ENCODE measurements around the gene GALNTL6. TPM values are rescaled to one million over a fixed set of nuclear protein-coding genes. Genes with fewer than 3 reads are reported as not detected.

GALNTL6 gene
- total RNA-seq, 1 experiment from 2014 or later: not detected

DNA sequence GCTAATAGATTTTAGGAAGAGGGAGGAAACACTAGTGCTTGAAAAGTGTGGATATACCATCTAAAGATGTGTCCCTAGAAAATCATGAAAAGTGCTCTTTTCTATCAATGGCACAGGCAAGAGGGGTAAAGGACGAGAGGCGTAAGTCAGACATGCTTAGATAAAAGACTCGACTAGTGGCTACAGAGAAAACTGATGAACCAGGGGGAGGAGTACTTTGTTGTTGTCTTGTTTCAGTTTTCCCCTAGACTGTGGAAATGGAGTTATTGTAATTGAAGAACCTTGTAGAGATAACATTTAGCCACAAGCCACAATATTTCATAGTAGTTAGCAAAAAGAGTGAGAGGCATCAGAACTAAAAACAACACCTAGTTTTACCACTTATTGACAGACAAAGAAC lies 21.4 kb downstream of the GALNTL6 start:
- POLR2A ChIA-PET: no interaction called here
- no peaks in the 10 kb centered on the region for H3K4me1 Mint-ChIP-seq (ENCODE audit: insufficient read depth, unreplicated experiment)
- no TSS peak for BruUV-seq (replicated peaks)

DNA sequence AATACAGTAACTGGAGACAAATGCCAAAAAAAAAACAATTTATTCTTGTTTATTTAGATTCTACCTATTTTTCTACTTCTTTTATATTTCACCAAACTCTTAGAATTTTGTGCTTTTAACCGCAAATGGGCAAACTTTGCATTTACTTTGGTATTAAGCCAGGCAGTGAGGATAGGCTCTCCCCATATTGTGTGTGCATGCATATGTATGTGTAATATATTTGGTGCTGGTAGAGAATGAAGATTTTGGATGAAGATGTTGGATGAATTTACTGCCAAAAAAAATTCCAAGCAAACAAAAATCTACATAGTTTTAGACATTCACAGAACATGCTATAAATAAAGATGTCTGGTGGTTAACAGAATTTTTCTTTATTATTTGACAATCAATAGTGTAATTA lies 30.3 kb downstream of the GALNTL6 start:
- TF ChIP-seq, protein P1, sequence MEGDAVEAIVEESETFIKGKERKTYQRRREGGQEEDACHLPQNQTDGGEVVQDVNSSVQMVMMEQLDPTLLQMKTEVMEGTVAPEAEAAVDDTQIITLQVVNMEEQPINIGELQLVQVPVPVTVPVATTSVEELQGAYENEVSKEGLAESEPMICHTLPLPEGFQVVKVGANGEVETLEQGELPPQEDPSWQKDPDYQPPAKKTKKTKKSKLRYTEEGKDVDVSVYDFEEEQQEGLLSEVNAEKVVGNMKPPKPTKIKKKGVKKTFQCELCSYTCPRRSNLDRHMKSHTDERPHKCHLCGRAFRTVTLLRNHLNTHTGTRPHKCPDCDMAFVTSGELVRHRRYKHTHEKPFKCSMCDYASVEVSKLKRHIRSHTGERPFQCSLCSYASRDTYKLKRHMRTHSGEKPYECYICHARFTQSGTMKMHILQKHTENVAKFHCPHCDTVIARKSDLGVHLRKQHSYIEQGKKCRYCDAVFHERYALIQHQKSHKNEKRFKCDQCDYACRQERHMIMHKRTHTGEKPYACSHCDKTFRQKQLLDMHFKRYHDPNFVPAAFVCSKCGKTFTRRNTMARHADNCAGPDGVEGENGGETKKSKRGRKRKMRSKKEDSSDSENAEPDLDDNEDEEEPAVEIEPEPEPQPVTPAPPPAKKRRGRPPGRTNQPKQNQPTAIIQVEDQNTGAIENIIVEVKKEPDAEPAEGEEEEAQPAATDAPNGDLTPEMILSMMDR (IDR thresholded peaks at IDR 0.05; ENCODE audit: unreplicated experiment): no peak
- peaks cover 75% of the 10 kb centered on the region for H3K27me3 Mint-ChIP-seq (ENCODE audit: insufficient read depth, unreplicated experiment)
- no peaks in the 10 kb centered on the region for H3K4me1 Mint-ChIP-seq (ENCODE audit: insufficient read depth, unreplicated experiment)
- no peak overlapping the region for H3K4me3 Mint-ChIP-seq (ENCODE audit: unreplicated experiment)
- intact Hi-C loops (cut with micrococcal nuclease): no loop called here
- no peak overlapping the region for H3K27ac Mint-ChIP-seq (ENCODE audit: low read depth, unreplicated experiment)
- no peaks in the 10 kb centered on the region for H3K9me3 Mint-ChIP-seq (ENCODE audit: unreplicated experiment)
- no peak for DNase-seq (ENCODE audit: unreplicated experiment)
- no TSS peak for BruUV-seq (replicated peaks)
- POLR2A ChIA-PET: no interaction called here
- H3K36me3 Mint-ChIP-seq (ENCODE audit: insufficient read depth, unreplicated experiment): no peaks in the 10 kb centered on the region
- CTCF ChIA-PET: interaction anchor here (0.6 kb wide), 1 partner anchor 358 kb away, joined by 3 read pairs; no protein-coding TSS in a partner anchor

More for the DNA sequence above, 21.4 kb downstream of the GALNTL6 start:
- H3K9me3 Mint-ChIP-seq (ENCODE audit: unreplicated experiment): no peaks in the 10 kb centered on the region
- intact Hi-C loops (cut with micrococcal nuclease): no loop called here
- no peak overlapping the region for H3K4me3 Mint-ChIP-seq (ENCODE audit: unreplicated experiment)
- H3K27me3 Mint-ChIP-seq (ENCODE audit: insufficient read depth, unreplicated experiment): peaks cover 76% of the 10 kb centered on the region
- DNase-seq (ENCODE audit: unreplicated experiment): no peak
- H3K36me3 Mint-ChIP-seq (ENCODE audit: insufficient read depth, unreplicated experiment): no peaks in the 10 kb centered on the region
- no peak overlapping the region for H3K27ac Mint-ChIP-seq (ENCODE audit: low read depth, unreplicated experiment)
- CTCF ChIA-PET: interaction anchor here (0.7 kb wide), 1 partner anchor 486 kb away, joined by 3 read pairs; no protein-coding TSS in a partner anchor
- TF ChIP-seq, protein P1 (IDR thresholded peaks at IDR 0.05; ENCODE audit: unreplicated experiment): no peak

DNA sequence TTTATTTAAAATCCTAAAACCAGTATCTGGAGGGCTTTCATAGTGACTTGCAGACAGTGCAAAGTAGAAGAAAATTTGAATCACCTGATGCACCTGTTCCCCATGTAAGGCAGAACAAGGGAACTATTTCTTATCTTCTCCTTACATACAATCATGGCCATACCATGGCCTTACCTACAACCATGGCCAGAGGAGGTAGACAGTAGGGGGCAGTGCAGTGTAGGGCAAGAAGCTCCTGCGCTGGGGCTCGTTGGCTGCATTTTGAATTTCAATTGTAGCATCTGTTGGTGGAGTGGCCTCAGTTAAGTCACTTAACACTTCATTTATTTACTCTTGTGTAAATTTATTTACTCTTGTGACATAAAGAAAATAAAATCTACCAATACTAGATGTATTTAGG lies 33.0 kb downstream of the GALNTL6 start:
- CTCF ChIA-PET: interaction anchor here (0.5 to 2.2 kb wide), 4 partner anchors 306 to 1648 kb away, joined by 3 to 7 read pairs (median 4); no protein-coding TSS in a partner anchor
- no peak overlapping the region for H3K27ac Mint-ChIP-seq (ENCODE audit: low read depth, unreplicated experiment)
- no peaks in the 10 kb centered on the region for H3K9me3 Mint-ChIP-seq (ENCODE audit: unreplicated experiment)
- H3K36me3 Mint-ChIP-seq (ENCODE audit: insufficient read depth, unreplicated experiment): no peaks in the 10 kb centered on the region
- H3K4me1 Mint-ChIP-seq (ENCODE audit: insufficient read depth, unreplicated experiment): no peaks in the 10 kb centered on the region
- no peak overlapping the region for H3K4me3 Mint-ChIP-seq (ENCODE audit: unreplicated experiment)
- peaks cover 66% of the 10 kb centered on the region for H3K27me3 Mint-ChIP-seq (ENCODE audit: insufficient read depth, unreplicated experiment)
- intact Hi-C loops (cut with micrococcal nuclease): loop anchor here (1.0 to 5.0 kb wide), 4 partner anchors 186 to 984 kb away; no protein-coding TSS in a partner anchor
- TF ChIP-seq, protein P1 (IDR thresholded peaks at IDR 0.05; ENCODE audit: unreplicated experiment): peak; percentile 71
- peak; percentile 60 for DNase-seq (ENCODE audit: unreplicated experiment)
- no TSS peak for BruUV-seq (replicated peaks)
- POLR2A ChIA-PET: no interaction called here

DNA sequence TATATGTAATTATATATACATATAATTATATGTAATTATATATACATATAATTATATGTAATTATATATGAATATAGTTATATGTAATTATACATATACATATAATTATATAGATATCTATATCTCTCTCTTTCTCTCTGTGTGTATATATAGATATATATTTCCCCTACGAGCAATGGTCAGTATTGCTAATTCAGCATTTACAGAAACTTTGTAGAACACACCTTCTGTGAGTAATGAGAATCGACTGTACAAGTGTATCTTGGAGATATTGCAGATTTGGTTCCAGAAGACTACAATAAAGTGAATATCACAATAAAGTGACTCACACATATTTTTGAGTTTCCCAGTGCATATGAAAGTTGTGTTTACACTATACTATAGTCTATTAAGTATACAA lies 33.7 kb downstream of the GALNTL6 start:
- Mint-ChIP-seq H3K4me3 (ENCODE audit: unreplicated experiment) (no peak overlapping the region), H3K27ac (ENCODE audit: low read depth, unreplicated experiment) (no peak overlapping the region), H3K36me3 (ENCODE audit: insufficient read depth, unreplicated experiment) (no peaks in the 10 kb centered on the region), H3K9me3 (ENCODE audit: unreplicated experiment) (no peaks in the 10 kb centered on the region), H3K4me1 (ENCODE audit: insufficient read depth, unreplicated experiment) (no peaks in the 10 kb centered on the region), H3K27me3 (ENCODE audit: insufficient read depth, unreplicated experiment) (peaks cover 72% of the 10 kb centered on the region)
- DNase-seq (ENCODE audit: unreplicated experiment): no peak
- BruUV-seq (replicated peaks): no TSS peak
- ChIA-PET POLR2A (interaction anchor here (0.9 kb wide), 1 partner anchor 9 kb away, joined by 3 read pairs; no protein-coding TSS in a partner anchor), CTCF (interaction anchor here (0.7 to 2.2 kb wide), 2 partner anchors 355 to 1618 kb away, joined by 3 to 7 read pairs; no protein-coding TSS in a partner anchor)
- TF ChIP-seq, protein P1 (IDR thresholded peaks at IDR 0.05; ENCODE audit: unreplicated experiment): no peak
- intact Hi-C loops (cut with micrococcal nuclease): loop anchor here (1.0 to 5.0 kb wide), 4 partner anchors 185 to 983 kb away; no protein-coding TSS in a partner anchor
